H1 (cell line): Measurements from ENCODE around the gene KIF26B. TPM values are rescaled to one million over a fixed set of nuclear protein-coding genes. Genes with fewer than 3 reads are reported as not detected.
A peak's percentile ranks its signal among the peaks of the same experiment; 100 is the strongest.

ENCODE experiments used
- CTCF ChIA-PET: fragments of 300-600 bp; sonication (Branson Sonifier 250); formaldehyde crosslinking; loops from one replicate; lab custom pipeline; 2021; ENCODE audit not compliant: partially characterized antibody; lab: Charles Lee
- POLR2A ChIA-PET: fragments of 300-600 bp; sonication (Branson Sonifier 250); formaldehyde crosslinking; loops from one replicate; lab custom pipeline; 2021; ENCODE audit warnings: inconsistent platforms; ENCODE audit not compliant: partially characterized antibody; lab: Charles Lee
- DNase-seq, 2 experiments: peaks; one replicate each; pipeline versions ENCODE4 v3.0.0 to v3.0.0-alpha.2; 2010 to 2022; ENCODE audit warnings: low spot score in 2 of 2, low read depth in 1 of 2, mixed read lengths in 1 of 2
- FAIRE-seq: peaks from 2 replicates; lab custom pipeline; 2011; peaks lifted over from hg19 to GRCh38; lab: Jason Lieb, UNC
- H2AFZ ChIP-seq: 2 replicates; pipeline ENCODE4 v1.8.1; 2012; ENCODE audit warnings: low read length, inconsistent platforms
- H2AK5ac ChIP-seq: 2 replicates; pipeline ENCODE4 v1.6.1; 2013; ENCODE audit warnings: low read depth, low read length
- H2BK120ac ChIP-seq: replicated peaks from 2 replicates; pipeline ENCODE3; 2013; ENCODE audit warnings: low read depth, low read length, inconsistent platforms
- H2BK12ac ChIP-seq: 2 replicates; pipeline ENCODE4 v1.6.1; 2013; ENCODE audit warnings: low read depth, low read length
- H2BK15ac ChIP-seq: 2 replicates; pipeline ENCODE4 v1.6.1; 2013; ENCODE audit warnings: low read length
- H2BK20ac ChIP-seq: 2 replicates; pipeline ENCODE4 v1.6.1; 2013; ENCODE audit warnings: low read length
- H2BK5ac ChIP-seq: 2 replicates; pipeline ENCODE4 v1.6.1; 2013; ENCODE audit warnings: low read depth, low read length
- H3K14ac ChIP-seq: 2 replicates; pipeline ENCODE4 v1.6.1; 2013; ENCODE audit warnings: inconsistent platforms; ENCODE audit not compliant: insufficient read length
- H3K18ac ChIP-seq: 2 replicates; pipeline ENCODE4 v1.6.1; 2013; ENCODE audit warnings: low read length; ENCODE audit errors: extremely low read depth
- H3K23ac ChIP-seq: 2 replicates; pipeline ENCODE4 v1.6.1; 2013; ENCODE audit warnings: inconsistent platforms; ENCODE audit not compliant: insufficient read length
- H3K23me2 ChIP-seq: 2 replicates; pipeline ENCODE4 v1.6.1; 2013; ENCODE audit warnings: low read depth, low read length
- H3K27ac ChIP-seq: 2 replicates; pipeline ENCODE4 v1.6.1; 2011; ENCODE audit warnings: low read depth, low read length, inconsistent platforms
- H3K27me3 ChIP-seq, 4 experiments: replicated peaks in 1 of 4; 1 replicate in 1 of 4; 2 replicates in 3 of 4; pipeline versions ENCODE4 v1.6.1 to v1.8.1; 2011 to 2013; ENCODE audit warnings: low read length in 3 of 4, mild to moderate bottlenecking in 3 of 4, inconsistent platforms in 2 of 4, mixed read lengths in 2 of 4, moderate library complexity in 1 of 4; ENCODE audit not compliant: control insufficient read depth in 3 of 4, insufficient read depth in 3 of 4; ENCODE audit errors: extremely low read depth in 1 of 4
- H3K36me3 ChIP-seq, 4 experiments: 2 replicates each; pipeline versions ENCODE4 v1.6.1 to v1.8.1; 2011 to 2013; ENCODE audit warnings: mild to moderate bottlenecking in 4 of 4, low read length in 3 of 4, moderate library complexity in 2 of 4, control low read depth in 1 of 4, inconsistent platforms in 1 of 4; ENCODE audit not compliant: insufficient read depth in 4 of 4, control insufficient read depth in 2 of 4
- H3K4ac ChIP-seq: replicated peaks from 2 replicates; pipeline ENCODE3; 2013; ENCODE audit warnings: low read length, low read depth, mixed read lengths, inconsistent platforms; ENCODE audit not compliant: insufficient read length
- H3K4me1 ChIP-seq, 4 experiments: replicated peaks in 1 of 4; 1 replicate in 1 of 4; 2 replicates in 3 of 4; pipeline versions ENCODE4 v1.6.1 to v1.8.1; 2011 to 2013; ENCODE audit warnings: low read length in 3 of 4, inconsistent platforms in 2 of 4, mixed read lengths in 1 of 4; ENCODE audit not compliant: insufficient read depth in 4 of 4, control insufficient read depth in 3 of 4
- H3K4me2 ChIP-seq, 2 experiments: 2 replicates each; pipeline versions ENCODE4 v1.6.1 to v1.8.1; 2011 to 2013; ENCODE audit warnings: low read depth in 2 of 2, low read length in 2 of 2, control low read depth in 1 of 2, inconsistent platforms in 1 of 2, mild to moderate bottlenecking in 1 of 2; ENCODE audit not compliant: insufficient read depth in 1 of 2
- H3K4me3 ChIP-seq, 4 experiments: fragments of 200-600, 300-600 bp in 1 of 4; sonication (generic), shearing (Covaris generic), sonication (Bioruptor Twin) in 1 of 4; 2 replicates each; pipeline versions ENCODE4 v1.5.1 to v1.8.1; 2011 to 2016; ENCODE audit warnings: low read length in 4 of 4, low read depth in 3 of 4, control low read depth in 2 of 4, inconsistent platforms in 2 of 4, mild to moderate bottlenecking in 2 of 4, mixed read lengths in 1 of 4, moderate library complexity in 1 of 4; ENCODE audit not compliant: insufficient read depth in 2 of 4; ENCODE audit errors: extremely low read depth in 1 of 4
- H3K56ac ChIP-seq: replicated peaks from 2 replicates; pipeline ENCODE3; 2013; ENCODE audit warnings: low read depth, mild to moderate bottlenecking, mixed read lengths, low read length, inconsistent platforms; ENCODE audit not compliant: insufficient read length
- H3K79me1 ChIP-seq: 2 replicates; pipeline ENCODE4 v1.6.1; 2013; ENCODE audit warnings: low read depth, low read length, control low read depth
- H3K79me2 ChIP-seq, 2 experiments: 2 replicates each; pipeline versions ENCODE4 v1.6.1 to v1.8.1; 2012 to 2013; ENCODE audit warnings: low read length in 2 of 2, mild to moderate bottlenecking in 2 of 2, inconsistent platforms in 1 of 2; ENCODE audit not compliant: insufficient read depth in 2 of 2, control insufficient read depth in 1 of 2
- H3K9ac ChIP-seq, 4 experiments: replicated peaks in 1 of 4; 1 replicate in 1 of 4; 2 replicates in 3 of 4; pipeline versions ENCODE4 v1.6.1 to v1.8.1; 2011 to 2013; ENCODE audit warnings: low read depth in 3 of 4, low read length in 3 of 4, control low read depth in 2 of 4, mild to moderate bottlenecking in 2 of 4, moderate library complexity in 2 of 4, inconsistent platforms in 1 of 4; ENCODE audit errors: extremely low read depth in 1 of 4
- H3K9me3 ChIP-seq, 2 experiments: 2 replicates each; pipeline versions ENCODE4 v1.6.1 to v1.8.1; 2012 to 2013; ENCODE audit warnings: mild to moderate bottlenecking in 2 of 2, moderate library complexity in 2 of 2, control low read depth in 1 of 2, inconsistent platforms in 1 of 2, low read depth in 1 of 2, low read length in 1 of 2, mixed read lengths in 1 of 2; ENCODE audit not compliant: insufficient read depth in 2 of 2
- H4K20me1 ChIP-seq, 2 experiments: replicated peaks in 1 of 2; 2 replicates each; pipeline versions ENCODE3 to v1.8.1; 2011 to 2013; ENCODE audit warnings: inconsistent platforms in 2 of 2, low read length in 2 of 2, mild to moderate bottlenecking in 1 of 2; ENCODE audit not compliant: insufficient read depth in 2 of 2, control insufficient read depth in 1 of 2
- H4K5ac ChIP-seq: 2 replicates; pipeline ENCODE4 v1.6.1; 2013; ENCODE audit warnings: low read length, low read depth, mixed read lengths, inconsistent platforms; ENCODE audit not compliant: insufficient read length
- H4K8ac ChIP-seq: 2 replicates; pipeline ENCODE4 v1.8.0; 2013; ENCODE audit warnings: mild to moderate bottlenecking, moderate library complexity, low read length, inconsistent platforms; ENCODE audit not compliant: insufficient read depth; ENCODE audit errors: extremely low read depth
- H4K91ac ChIP-seq: replicated peaks from 2 replicates; pipeline ENCODE3; 2013; ENCODE audit warnings: low read length, mixed read lengths, inconsistent platforms; ENCODE audit not compliant: insufficient read length
- CTCF ChIP-seq, 3 experiments: IDR thresholded peaks; 1 replicate in 2 of 3; 2 replicates in 1 of 3; pipeline versions ENCODE4 v1.5.1 to v1.6.1; 2011; ENCODE audit warnings: low read length in 3 of 3, mild to moderate bottlenecking in 3 of 3, inconsistent platforms in 2 of 3, low read depth in 1 of 3, moderate library complexity in 1 of 3; ENCODE audit not compliant: insufficient read depth in 1 of 3; ENCODE audit errors: control extremely low read depth in 1 of 3
- NANOG ChIP-seq: IDR thresholded peaks from 2 replicates; pipeline ENCODE4 v1.6.1; 2011; ENCODE audit warnings: low read length, low read depth, mild to moderate bottlenecking, inconsistent platforms; ENCODE audit not compliant: insufficient read depth, poor library complexity, severe bottlenecking
- POLR2A ChIP-seq, 2 experiments: IDR thresholded peaks; 1 replicate in 1 of 2; 2 replicates in 1 of 2; pipeline ENCODE4 v1.6.1; 2011; ENCODE audit warnings: low read depth in 2 of 2, low read length in 2 of 2, mild to moderate bottlenecking in 2 of 2; ENCODE audit errors: control extremely low read depth in 1 of 2
- RAD21 ChIP-seq, 2 experiments: IDR thresholded peaks in 1 of 2; conservative IDR thresholded peaks in 1 of 2; 2 replicates each; pipeline ENCODE4 v1.6.1; 2011; ENCODE audit warnings: low read depth in 2 of 2, low read length in 2 of 2, improper control_type of control experiment in 1 of 2, inconsistent platforms in 1 of 2, mild to moderate bottlenecking in 1 of 2, moderate library complexity in 1 of 2
- SAP30 ChIP-seq: fragments of 300-600 bp; sonication (generic); IDR thresholded peaks from 2 replicates; pipeline ENCODE4 v1.7.1; 2012; ENCODE audit warnings: low read length, moderate library complexity, mild to moderate bottlenecking, inconsistent platforms; ENCODE audit not compliant: insufficient read depth, insufficient replicate concordance
- SP2 ChIP-seq: IDR thresholded peaks from 2 replicates; pipeline ENCODE4 v1.6.1; 2012; ENCODE audit warnings: mild to moderate bottlenecking, low read length, inconsistent platforms
- ZNF274 ChIP-seq: IDR thresholded peaks from 2 replicates; pipeline ENCODE4 v1.7.0; 2012; ENCODE audit warnings: low read length, borderline replicate concordance; ENCODE audit errors: extremely low read depth
- WGBS, 2 experiments: shearing (Covaris generic) in 1 of 2; methylation state at CpG; one replicate each; pipeline versions ENCODE4 v1.1.6 to v1.1.7; 2013 to 2015; ENCODE audit warnings: low lambda C conversion rate in 2 of 2, mixed read lengths in 2 of 2, inconsistent platforms in 1 of 2, low coverage in 1 of 2, missing lambda C conversion rate in 1 of 2; ENCODE audit not compliant: insufficient replicate concordance in 2 of 2, insufficient coverage in 1 of 2, insufficient read length in 1 of 2; ENCODE audit errors: extremely low coverage in 1 of 2, missing lambda C conversion rate in 1 of 2; 5-methylcytosine and 5-hydroxymethylcytosine counted together
- polyA plus RNA-seq, 7 experiments: library from polyadenylated mRNA; depleted of rRNA in 3 of 7; stranded (reverse) in 5 of 7; unstranded in 2 of 7; fragments of >200 nt in 5 of 7; fragments of 200-250 nt in 2 of 7; gene quantifications; 1 replicate in 5 of 7; 2 replicates in 1 of 7; 4 replicates in 1 of 7; pipeline versions ENCODE4 v1.2.1 to v1.2.3, GENCODE V29; 2011 to 2013; ENCODE audit warnings: missing spikeins in 2 of 7, mixed read lengths in 2 of 7
- total RNA-seq: library from RNA; stranded (reverse); fragmentation: NEBNext Ultra II Directional; extraction: Animal tissue kit (Norgen Biotek cat#: 25700); gene quantifications from 2 replicates; pipeline ENCODE4 v1.2.1, GENCODE V29; 2021

The KIF26B gene
- total and polyA plus RNA-seq, 2 of the 8 experiments (the other 6 are each of a cell fraction or from before 2014, with no cell fraction given), result 0.06 to 0.28 TPM

GRCh38 chr1:245380790-245381535 lies 226.2 kb downstream of the KIF26B start:
- H2AFZ ChIP-seq, result no peak overlapping the region
- H4K20me1 ChIP-seq, result no peaks in the 10 kb centered on the region
- no peak overlapping the region for H4K8ac ChIP-seq
- no peak overlapping the region for H3K27ac ChIP-seq
- H3K27me3 ChIP-seq, result no peaks in the 10 kb centered on the region
- H3K14ac ChIP-seq, result no peak overlapping the region
- no peaks in the 10 kb centered on the region for H3K23me2 ChIP-seq
- H2BK12ac ChIP-seq, result no peak overlapping the region
- no peak overlapping the region for H2BK120ac ChIP-seq
- H4K91ac ChIP-seq, result no peak overlapping the region
- CTCF ChIA-PET, result interaction anchor here (0.5 to 1.9 kb wide), 39 partner anchors 8 to 1151 kb away, joined by 3 to 19 read pairs (median 3); partner anchors contain the start of gene KIF26B
- no peaks in the 10 kb centered on the region for H3K79me1 ChIP-seq
- H3K23ac ChIP-seq, result no peak overlapping the region
- no peak overlapping the region for H2AK5ac ChIP-seq
- H2BK5ac ChIP-seq, result no peak overlapping the region
- no peaks in the 10 kb centered on the region for H3K9me3 ChIP-seq
- no peaks in the 10 kb centered on the region for H3K36me3 ChIP-seq
- H3K4me2 ChIP-seq, result no peak overlapping the region
- WGBS, 2 experiments, result 75% methylated on average over 11 of the region's 11 CpGs; no CpG with 5 or more reads in 1 of the 2 experiments
- TF ChIP-seq RAD21 (IDR thresholded peaks at IDR 0.05 in 1 of 2, conservative IDR thresholded peaks at IDR 0.05 in 1 of 2; ENCODE audit: low read depth in 2 of 2, low read length in 2 of 2) (peak; percentile 81 to 85), CTCF (IDR thresholded peaks at IDR 0.05; ENCODE audit: control extremely low read depth in 1 of 3, insufficient read depth in 1 of 3, low read depth in 1 of 3, low read length in 3 of 3) (peak in 2 of 3 experiments; percentile 57 to 64; a peak in 3 of 4 replicates), ZNF274 (no peak), SP2 (no peak), SAP30 (no peak), NANOG (peak; percentile 7), POLR2A (IDR thresholded peaks at IDR 0.05; ENCODE audit: control extremely low read depth in 1 of 2, low read depth in 2 of 2, low read length in 2 of 2) (no peak)
- TF ChIP-seq, all 59 proteins: peak for 3
- Histone ChIP-seq H4K5ac (no peak overlapping the region), H3K79me2 (no peaks in the 10 kb centered on the region), H3K4ac (no peak overlapping the region), H3K18ac (no peak overlapping the region), H3K9ac (no peak overlapping the region), H2BK15ac (no peak overlapping the region), H2BK20ac (no peak overlapping the region), H3K4me1 (peaks cover 3 to 9% (median 7%) of the 10 kb centered on the region in 4 experiments), H3K56ac (no peak overlapping the region), H3K4me3 (no peak overlapping the region)
- FAIRE-seq, result peak; percentile 78
- POLR2A ChIA-PET, result interaction anchor here (0.6 kb wide), 1 partner anchor 228 kb away, joined by 4 read pairs; no protein-coding TSS in a partner anchor
- DNase-seq, result peak in 1 of 2 experiments; percentile 57
